Activated gamma-delta T cell treated with Interleukin-2 at 50 U/mL for 16 hours (primary cell): ENCODE results near the gene CRYL1.
"Not testable (repeated sequence)": the region's sequence is repeated elsewhere in the genome, so short reads cannot be mapped to it uniquely, and the experiment has no call there.

Source experiments
- DNase-seq: peaks from one replicate; pipeline ENCODE4 v3.0.0-alpha.2; 2020

The CRYL1 gene

GRCh38 chr13:20446900-20447299 is 78.8 kb downstream of the CRYL1 start:
- no peak for DNase-seq

GRCh38 chr13:20446405-20446804 is 79.3 kb downstream of the CRYL1 start:
- DNase-seq = no peak

GRCh38 chr13:20442798-20443381 is 82.8 kb downstream of the CRYL1 start:
- DNase-seq = no peak

GRCh38 chr13:20442375-20442774 is 83.3 kb downstream of the CRYL1 start:
- no peak for DNase-seq

GRCh38 chr13:20441879-20442278 is 83.8 kb downstream of the CRYL1 start:
- DNase-seq = no peak

- DNase-seq = no peak
Observed at GRCh38 chr13:20441056-20441455, 84.6 kb downstream of the CRYL1 start.

GRCh38 chr13:20439261-20439660 is 86.4 kb downstream of the CRYL1 start:
- no peak for DNase-seq

GRCh38 chr13:20438801-20439200 is 86.9 kb downstream of the CRYL1 start:
- DNase-seq = no peak

- DNase-seq = no peak
Observed at GRCh38 chr13:20436505-20436904, 89.2 kb downstream of the CRYL1 start.

- DNase-seq = no peak
Observed at GRCh38 chr13:20435616-20436368, 89.9 kb downstream of the CRYL1 start.

- not testable (repeated sequence) for DNase-seq
Observed at GRCh38 chr13:20434210-20434609, 91.4 kb downstream of the CRYL1 start.

- no peak for DNase-seq
Observed at GRCh38 chr13:20431687-20432384, 93.8 kb downstream of the CRYL1 start.

- no peak for DNase-seq
Observed at GRCh38 chr13:20431080-20431479, 94.6 kb downstream of the CRYL1 start.

- no peak for DNase-seq
Observed at GRCh38 chr13:20430296-20430695, 95.4 kb downstream of the CRYL1 start.

GRCh38 chr13:20429682-20430081 is 96.0 kb downstream of the CRYL1 start:
- DNase-seq = no peak

GRCh38 chr13:20428666-20429644 is 96.7 kb downstream of the CRYL1 start:
- DNase-seq = no peak

- DNase-seq = no peak
Observed at GRCh38 chr13:20426766-20427448, 98.8 kb downstream of the CRYL1 start.

- DNase-seq = no peak
Observed at GRCh38 chr13:20425819-20426219, 99.8 kb downstream of the CRYL1 start.

- DNase-seq = no peak
Observed at GRCh38 chr13:20424949-20425348, 100.7 kb downstream of the CRYL1 start.

GRCh38 chr13:20424559-20424852 is 101.2 kb downstream of the CRYL1 start:
- no peak for DNase-seq

GRCh38 chr13:20422362-20422761 is 103.3 kb downstream of the CRYL1 start:
- no peak for DNase-seq

GRCh38 chr13:20420938-20421337 is 104.7 kb downstream of the CRYL1 start:
- DNase-seq = no peak

- DNase-seq = no peak
Observed at GRCh38 chr13:20418953-20419352, 106.7 kb downstream of the CRYL1 start.
